GM23338 (cell line): ENCODE measurements around the gene KIF15. TPM values are rescaled to one million over a fixed set of nuclear protein-coding genes. Genes with fewer than 3 reads are reported as not detected.

Experiments
- EZH2 ChIP-seq: fragments of 200-600 bp; sonication (generic); IDR thresholded peaks from one replicate; pipeline ENCODE4 v1.8.0; 2017; ENCODE audit warnings: antibody characterized with exemption, mild to moderate bottlenecking, low read depth; ENCODE audit not compliant: unreplicated experiment
- STAT1 ChIP-seq: IDR thresholded peaks from one replicate; pipeline ENCODE4 v1.6.1; 2016; ENCODE audit warnings: antibody characterized with exemption; ENCODE audit not compliant: unreplicated experiment
- ZNF331 ChIP-seq: fragments of 250-450 bp; sonication (Bioruptor Pico); IDR thresholded peaks from 2 replicates; pipeline ENCODE4 v1.5.0; 2020; ENCODE audit warnings: low read depth, mild to moderate bottlenecking, moderate library complexity
- ZNF462 ChIP-seq: fragments of 250-450 bp; sonication (Bioruptor Pico); IDR thresholded peaks from 2 replicates; pipeline ENCODE4 v1.5.0; 2020; ENCODE audit warnings: mild to moderate bottlenecking, moderate library complexity
- polyA plus RNA-seq: library from polyadenylated mRNA; unstranded; fragments of >200 nt; fragmentation: Nextera tagmentation; extraction: Ambion mirVana; gene quantifications from 2 replicates; pipeline ENCODE4 v1.2.1, GENCODE V29; 2016
- total RNA-seq: library from RNA; depleted of rRNA; stranded (reverse); fragments of >200 nt; shearing (Covaris generic); gene quantifications from 2 replicates; pipeline ENCODE4 v1.2.3, GENCODE V29; 2014
- TF ChIP-seq, protein P1 (sequence below): IDR thresholded peaks from one replicate; pipeline ENCODE4 v1.6.1; 2018; ENCODE audit warnings: antibody characterized with exemption; ENCODE audit not compliant: unreplicated experiment

Gene KIF15
- total and polyA plus RNA-seq, 2 experiments from 2014 or later, result 21.2 to 25.8 TPM

GRCh38 chr3:44764248-44764647 lies 2.7 kb downstream of the KIF15 start (continued):
- no peak for TF ChIP-seq ZNF462 (CRISPR knock-in tag)
- no peak for TF ChIP-seq EZH2
- TF ChIP-seq ZNF331 (CRISPR knock-in tag), result no peak
- TF ChIP-seq, protein P1, sequence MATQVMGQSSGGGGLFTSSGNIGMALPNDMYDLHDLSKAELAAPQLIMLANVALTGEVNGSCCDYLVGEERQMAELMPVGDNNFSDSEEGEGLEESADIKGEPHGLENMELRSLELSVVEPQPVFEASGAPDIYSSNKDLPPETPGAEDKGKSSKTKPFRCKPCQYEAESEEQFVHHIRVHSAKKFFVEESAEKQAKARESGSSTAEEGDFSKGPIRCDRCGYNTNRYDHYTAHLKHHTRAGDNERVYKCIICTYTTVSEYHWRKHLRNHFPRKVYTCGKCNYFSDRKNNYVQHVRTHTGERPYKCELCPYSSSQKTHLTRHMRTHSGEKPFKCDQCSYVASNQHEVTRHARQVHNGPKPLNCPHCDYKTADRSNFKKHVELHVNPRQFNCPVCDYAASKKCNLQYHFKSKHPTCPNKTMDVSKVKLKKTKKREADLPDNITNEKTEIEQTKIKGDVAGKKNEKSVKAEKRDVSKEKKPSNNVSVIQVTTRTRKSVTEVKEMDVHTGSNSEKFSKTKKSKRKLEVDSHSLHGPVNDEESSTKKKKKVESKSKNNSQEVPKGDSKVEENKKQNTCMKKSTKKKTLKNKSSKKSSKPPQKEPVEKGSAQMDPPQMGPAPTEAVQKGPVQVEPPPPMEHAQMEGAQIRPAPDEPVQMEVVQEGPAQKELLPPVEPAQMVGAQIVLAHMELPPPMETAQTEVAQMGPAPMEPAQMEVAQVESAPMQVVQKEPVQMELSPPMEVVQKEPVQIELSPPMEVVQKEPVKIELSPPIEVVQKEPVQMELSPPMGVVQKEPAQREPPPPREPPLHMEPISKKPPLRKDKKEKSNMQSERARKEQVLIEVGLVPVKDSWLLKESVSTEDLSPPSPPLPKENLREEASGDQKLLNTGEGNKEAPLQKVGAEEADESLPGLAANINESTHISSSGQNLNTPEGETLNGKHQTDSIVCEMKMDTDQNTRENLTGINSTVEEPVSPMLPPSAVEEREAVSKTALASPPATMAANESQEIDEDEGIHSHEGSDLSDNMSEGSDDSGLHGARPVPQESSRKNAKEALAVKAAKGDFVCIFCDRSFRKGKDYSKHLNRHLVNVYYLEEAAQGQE, result no peak
- no peak for TF ChIP-seq STAT1
